ENCODE measurements around the gene TEAD2.
A peak's percentile ranks its signal among the peaks of the same experiment; 100 is the strongest.
"Not testable (repeated sequence)": the region's sequence is repeated elsewhere in the genome, so short reads cannot be mapped to it uniquely, and the experiment has no call there.

TEAD2 gene

DNA sequence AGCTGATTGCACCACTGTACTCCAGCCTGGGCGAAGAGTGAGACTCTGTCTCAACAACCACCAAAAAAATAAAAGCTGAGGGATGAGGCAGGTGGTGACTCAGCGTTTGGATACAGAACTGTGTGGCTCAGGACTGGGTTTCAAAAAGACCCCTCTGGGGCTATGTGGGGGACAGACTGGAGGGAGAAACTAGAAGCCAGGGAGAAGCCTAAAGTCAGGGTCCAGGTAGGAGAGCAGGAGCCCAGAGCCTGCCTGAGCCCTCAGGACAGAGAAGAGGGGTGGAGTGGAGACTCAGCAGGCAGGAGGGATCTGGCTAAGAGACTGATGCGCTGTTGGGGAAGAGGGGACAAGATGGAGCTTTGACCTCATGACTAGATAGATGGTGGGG is 28.8 kb downstream of the TEAD2 start:
- DNase-seq (ENCODE audit: low read depth in 2 of 2): no peak

- DNase-seq (ENCODE audit: low read depth in 2 of 2): not testable (repeated sequence)
Measured at GRCh38 chr19:49332691-49333417, 29.4 kb downstream of the TEAD2 start.

- no peak for DNase-seq (ENCODE audit: low read depth in 2 of 2)
Measured at GRCh38 chr19:49331616-49332055, 30.6 kb downstream of the TEAD2 start.

DNA sequence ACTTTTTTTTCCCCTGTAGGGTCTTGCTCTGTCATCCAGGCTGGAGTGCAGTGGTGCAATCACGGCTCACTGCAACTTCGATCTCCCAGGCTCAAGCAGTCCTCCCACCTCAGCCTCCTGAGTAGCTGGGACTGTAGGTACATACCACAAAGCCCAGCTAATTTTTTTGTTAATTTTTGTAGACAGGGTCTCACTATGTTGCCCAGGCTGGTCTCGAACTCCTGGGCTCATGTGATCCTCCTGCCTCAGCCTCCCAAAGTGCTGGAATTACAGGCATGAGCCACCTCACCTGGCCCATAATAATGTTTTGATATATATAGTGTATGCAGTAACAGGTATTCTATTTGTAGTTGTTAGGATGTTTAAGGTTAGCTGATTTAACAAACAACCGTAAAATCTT is 31.0 kb downstream of the TEAD2 start:
- not testable (repeated sequence) for DNase-seq (ENCODE audit: low read depth in 2 of 2)

- DNase-seq (ENCODE audit: low read depth in 2 of 2): no peak
Measured at GRCh38 chr19:49328741-49329140, 33.5 kb downstream of the TEAD2 start.

- no peak for DNase-seq (ENCODE audit: low read depth in 2 of 2)
Measured at GRCh38 chr19:49327878-49328544, 34.2 kb downstream of the TEAD2 start.

DNA sequence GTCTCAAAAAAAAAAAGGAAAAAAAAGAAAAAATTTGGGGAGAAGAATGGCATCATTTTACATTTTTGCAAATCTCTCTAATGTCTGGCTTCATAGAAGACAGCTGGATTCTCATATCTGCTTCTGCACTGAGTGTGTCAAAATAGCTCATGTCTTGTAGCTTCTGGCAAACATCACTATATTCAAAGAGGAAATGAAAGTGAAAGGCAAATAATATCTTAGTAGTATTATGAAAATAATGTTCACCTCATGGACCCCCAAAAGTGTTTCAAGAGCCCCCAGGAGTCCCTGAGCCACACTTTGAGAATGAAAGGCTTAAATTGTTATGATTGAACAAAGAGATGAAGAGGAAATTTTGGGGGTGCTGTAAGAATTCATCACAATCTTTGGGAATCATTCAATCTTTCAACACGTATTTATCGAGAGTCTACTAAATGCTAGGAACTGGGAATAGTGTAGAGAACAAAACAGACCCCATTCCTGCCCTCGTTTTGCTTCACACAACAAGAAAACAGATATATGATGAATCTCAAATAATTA is 36.0 kb downstream of the TEAD2 start:
- no peak for DNase-seq (ENCODE audit: low read depth in 2 of 2)

- DNase-seq (ENCODE audit: low read depth in 2 of 2): not testable (repeated sequence)
Measured at GRCh38 chr19:49325756-49326155, 36.5 kb downstream of the TEAD2 start.

GRCh38 chr19:49324801-49325576 is 37.2 kb downstream of the TEAD2 start, which contains the start of gene SLC6A16:
Gene SLC6A16, minus strand, starts transcription at chr19:49325191. Its CDS starts 13,844 bp downstream, at chr19:49311347.
- no peak for DNase-seq (ENCODE audit: low read depth in 2 of 2)

DNA sequence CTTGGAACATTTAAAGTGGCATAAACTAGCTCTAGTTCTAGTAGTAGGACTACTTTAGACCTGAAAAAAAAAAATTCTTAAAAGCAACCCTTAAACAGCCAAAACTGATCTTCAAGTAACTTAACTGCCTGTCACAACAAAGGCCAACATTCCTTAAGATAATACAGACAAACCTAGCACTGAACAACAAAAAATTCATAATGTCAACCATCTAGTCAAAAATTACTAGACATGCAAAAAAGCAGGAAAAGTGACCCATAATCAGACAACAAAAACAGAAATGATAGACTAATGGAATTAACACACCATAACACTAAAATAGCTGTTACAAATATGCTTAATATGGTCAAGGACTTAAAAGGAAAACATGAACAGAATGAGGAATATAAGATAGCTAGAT is 43.9 kb downstream of the TEAD2 start:
- no peak for DNase-seq (ENCODE audit: low read depth in 2 of 2)

DNA sequence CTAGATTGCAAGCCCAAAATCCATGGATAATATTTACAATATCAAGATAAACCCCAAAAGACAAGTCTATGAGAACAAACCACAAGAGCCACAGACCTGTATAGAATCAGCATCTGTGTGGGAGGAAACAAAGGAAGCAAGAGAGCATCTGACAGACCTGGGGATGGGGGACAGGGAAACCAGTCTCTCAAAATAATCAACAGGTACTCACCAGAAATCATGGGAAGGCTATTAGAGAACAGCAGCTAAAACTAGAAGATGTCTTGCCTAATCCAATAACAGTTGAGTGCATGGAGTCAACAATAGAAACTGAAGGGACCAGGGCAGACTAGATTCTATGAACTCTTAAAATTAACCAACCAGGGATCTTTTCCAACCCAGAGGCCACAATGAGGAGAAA is 45.9 kb downstream of the TEAD2 start:
- no peak for DNase-seq (ENCODE audit: low read depth in 2 of 2)

- no peak for DNase-seq (ENCODE audit: low read depth in 2 of 2)
Measured at GRCh38 chr19:49315111-49315510, 47.1 kb downstream of the TEAD2 start.

DNA sequence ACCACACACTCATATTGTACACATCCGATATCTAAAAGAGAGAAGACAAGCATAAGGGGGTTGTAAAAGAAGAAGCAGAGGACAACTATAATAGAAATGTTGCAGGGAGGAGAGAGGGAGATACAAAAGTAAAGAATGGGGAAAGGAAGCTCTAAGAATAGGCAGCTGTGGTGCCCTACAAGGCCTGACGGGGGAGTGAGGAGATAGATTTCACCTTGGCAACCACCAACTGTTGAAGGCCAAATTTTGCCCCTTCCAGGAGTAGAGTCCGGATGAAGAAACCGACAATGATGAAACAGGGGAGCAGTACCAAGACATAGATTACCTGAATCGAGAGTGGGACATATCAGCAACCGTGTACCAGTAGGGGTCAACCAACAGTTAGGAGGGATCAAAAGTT is 53.1 kb downstream of the TEAD2 start:
- DNase-seq (ENCODE audit: low read depth in 2 of 2): no peak

- not testable (repeated sequence) for DNase-seq (ENCODE audit: low read depth in 2 of 2)
Measured at GRCh38 chr19:49306734-49307133, 55.5 kb downstream of the TEAD2 start.

DNA sequence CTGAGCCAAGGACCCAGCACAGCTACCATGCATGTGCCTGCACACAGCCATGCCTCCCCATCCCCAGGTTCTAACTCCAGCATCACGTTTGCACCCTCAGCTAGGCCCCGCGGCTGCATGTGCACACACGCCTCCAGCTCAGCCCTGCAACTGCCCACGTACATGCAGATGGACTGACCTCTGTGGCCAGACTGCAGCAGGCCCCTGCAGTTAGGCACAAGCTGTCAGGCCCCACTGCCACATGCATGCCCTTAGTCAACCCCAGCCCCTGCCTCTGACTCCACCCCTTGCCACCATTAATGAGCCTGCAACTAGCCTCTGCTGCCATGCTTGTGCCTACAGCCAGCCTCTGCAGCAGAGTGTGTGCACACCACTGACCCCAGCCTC is 60.4 kb downstream of the TEAD2 start:
- no peak for DNase-seq (ENCODE audit: low read depth in 2 of 2)

DNA sequence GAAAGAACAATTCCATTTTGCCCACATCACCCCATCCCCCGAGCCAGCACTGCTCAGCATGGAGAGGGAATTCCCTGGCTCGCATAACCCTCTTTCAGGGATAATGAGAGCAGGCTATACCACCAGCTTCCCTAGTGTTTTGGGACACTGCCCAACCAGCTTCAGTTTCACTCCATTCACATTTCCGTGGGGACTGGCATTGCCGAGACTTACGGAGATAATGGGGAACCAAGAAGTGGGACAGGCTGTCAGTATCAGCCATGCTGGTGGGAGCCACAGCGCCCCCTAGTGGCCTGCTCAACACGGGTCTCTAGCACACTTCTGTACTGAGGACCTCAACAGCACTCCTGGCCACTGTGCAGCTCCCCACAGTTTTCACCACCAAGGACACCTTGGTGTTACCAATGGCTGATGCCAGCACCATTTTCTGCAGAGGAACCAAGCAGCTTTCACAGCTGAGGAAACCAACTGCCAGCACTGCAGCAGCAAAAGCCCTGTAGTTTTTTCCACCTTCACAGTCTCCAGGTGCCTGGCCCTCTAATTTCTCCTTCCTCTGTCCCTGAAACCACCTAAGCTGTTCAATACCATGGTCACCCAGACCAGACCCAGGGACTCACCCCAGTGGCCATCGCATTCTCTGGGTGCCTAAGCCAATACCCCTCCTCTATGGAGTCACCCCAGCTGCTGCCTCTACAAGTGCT is 60.9 kb downstream of the TEAD2 start:
- peak; percentile 2 to 4 for DNase-seq (ENCODE audit: low read depth in 2 of 2)

DNA sequence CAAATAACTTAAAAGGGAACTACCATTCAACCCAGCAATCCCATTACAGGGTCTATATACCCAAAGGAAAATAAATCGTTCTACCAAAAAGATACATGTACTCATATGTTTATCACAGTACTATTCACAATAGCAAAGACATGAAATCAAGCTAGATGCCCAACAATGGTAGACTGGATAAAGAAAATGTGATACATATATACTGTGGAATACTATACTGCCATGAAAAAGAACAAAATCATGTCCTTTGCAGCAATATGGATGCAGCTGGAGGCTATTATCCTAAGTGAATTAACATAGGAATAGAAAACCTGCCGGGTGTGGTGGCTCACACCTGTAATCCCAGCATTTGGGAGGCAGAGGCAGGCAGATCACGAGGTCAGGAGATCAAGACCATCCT is 63.6 kb downstream of the TEAD2 start:
- DNase-seq (ENCODE audit: low read depth in 2 of 2): not testable (repeated sequence)

GRCh38 chr19:49297403-49297802 is 64.8 kb downstream of the TEAD2 start:
- peak; percentile 6 to 16 for DNase-seq (ENCODE audit: low read depth in 2 of 2)

DNA sequence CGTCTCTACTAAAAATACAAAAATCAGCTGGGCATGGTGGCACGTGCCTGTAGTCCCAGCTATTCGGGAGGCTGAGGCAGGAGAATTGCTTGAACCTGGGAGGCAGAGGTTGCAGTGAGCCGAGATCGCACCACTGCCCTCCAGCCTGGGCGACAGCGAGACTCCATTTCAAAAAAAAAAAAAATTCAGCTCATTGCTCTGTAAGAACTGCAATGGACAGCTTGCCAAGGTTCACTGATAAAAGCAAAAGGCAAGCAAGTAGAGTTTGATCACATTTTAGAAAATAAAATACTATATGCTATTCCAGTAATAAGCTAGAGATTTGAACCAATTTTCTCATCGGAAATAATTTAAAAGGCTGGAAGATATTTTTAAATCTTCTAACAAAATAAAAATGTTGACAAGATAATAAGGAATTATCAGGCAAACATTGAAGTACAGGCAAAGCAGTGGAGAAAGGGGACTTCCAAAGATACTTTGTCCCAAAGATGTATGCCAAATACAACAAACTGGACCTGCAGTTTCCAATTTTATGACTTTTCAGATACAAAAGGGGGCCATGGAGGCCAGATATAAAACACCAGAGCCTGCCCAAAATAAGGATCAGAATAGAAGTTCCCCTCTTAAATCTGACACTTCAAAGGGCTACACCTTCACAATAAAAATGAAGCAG is 66.9 kb downstream of the TEAD2 start:
- DNase-seq (ENCODE audit: low read depth in 2 of 2): no peak

- no peak for DNase-seq (ENCODE audit: low read depth in 2 of 2)
Measured at GRCh38 chr19:49294401-49294800, 67.8 kb downstream of the TEAD2 start.
